Esophagus squamous epithelium (tissue), 4 donors: Measurements from ENCODE around the gene ABCE1.

Experiments used
- CTCF ChIP-seq, 6 experiments: fragments of 450-650 bp in 4 of 6; fragments of 200-600 bp in 2 of 6; sonication (generic) in 2 of 6; IDR thresholded peaks; one replicate each; pipeline ENCODE4 v1.5.1; 2016 to 2019; ENCODE audit warnings: antibody characterized with exemption in 6 of 6, mild to moderate bottlenecking in 4 of 6, moderate library complexity in 4 of 6
- POLR2A ChIP-seq, 4 donors: fragments of 450-650 bp; IDR thresholded peaks; one replicate each; pipeline ENCODE4 v1.6.1; 2017; ENCODE audit warnings: antibody characterized with exemption in 4 of 4, mild to moderate bottlenecking in 4 of 4, moderate library complexity in 3 of 4

GRCh38 chr4:145061318-145061920, 36.7 kb upstream of the ABCE1 start:
- TF ChIP-seq CTCF (IDR thresholded peaks at IDR 0.05) (peak in 3 of 6 experiments; percentile 40 to 59 (median 55)), POLR2A (IDR thresholded peaks at IDR 0.05) (no peak)
